Heart left ventricle (tissue), 13 donors: Measurements from ENCODE around the gene RNF38.

Source experiments
- CTCF ChIP-seq, 12 donors: fragments of 200-600 bp; sonication (generic) in 4 of 12; IDR thresholded peaks; one replicate each; pipeline versions ENCODE4 v1.5.0 to v1.8.0; 2018 to 2022; ENCODE audit warnings: antibody characterized with exemption in 12 of 12, mild to moderate bottlenecking in 5 of 12
- POLR2A ChIP-seq, 2 donors: fragments of 450-650 bp; IDR thresholded peaks; one replicate each; pipeline ENCODE4 v1.6.1; 2017; ENCODE audit warnings: antibody characterized with exemption in 2 of 2, mild to moderate bottlenecking in 2 of 2, moderate library complexity in 2 of 2
- donor health status: ischemic (EF 13 %, LVEDD 7.1; RV severe dilation, severe dysfunction).
- donor health status: DM: no; HTN: yes; CAD: no.
- donor health status: DM: no; HTN: no; CAD: no.
- donor health status: ischemic (EF 25% LVEDD 6.9; RV normal size, moderate dysfunction).
- donor health status: ischemic (EF 25% LVEDD 5.7; RV mildly dilated, moderate dysfunction).
- donor health status: ischemic (EF 35%, LVEDD 5.7; RV mildly dilated, moderate dysfunction).
- donor health status: nonischemic (EF 11% LVEDD 7.7; RV severe dilation, severe dysfunction).
- donor health status: DM: yes; HTN: yes; CAD: no.
- donor health status: PGD.
- donor health status: ischemic (EF 29% LVEDD 5.4; RV normal size, mild dysfunction).
- donor health status: nonischemic (EF 23%, LVEDD 6.1; RV moderate dilation, normal function).

DNA sequence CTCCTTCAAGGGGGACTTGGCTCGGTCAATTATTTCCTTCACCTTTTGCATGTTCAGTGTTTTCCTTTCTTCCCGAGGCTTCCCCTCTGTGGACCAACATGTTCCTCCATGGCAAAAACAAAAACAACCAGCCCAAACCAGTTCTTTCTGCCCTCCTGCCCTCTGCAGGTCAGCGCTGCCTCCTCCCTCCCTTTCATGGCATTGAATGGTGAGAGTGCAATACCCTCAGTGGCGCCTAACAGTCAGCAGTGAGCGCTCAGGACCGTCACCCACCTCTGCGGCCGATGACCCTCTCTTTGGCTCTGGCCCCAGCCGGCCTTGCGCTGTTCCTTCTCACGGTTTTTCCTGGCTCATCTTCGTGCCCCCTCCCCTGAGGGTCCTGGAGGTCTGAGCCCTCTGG, 107.4 kb downstream of the RNF38 start:
- TF ChIP-seq CTCF (IDR thresholded peaks at IDR 0.05) (no peak), POLR2A (IDR thresholded peaks at IDR 0.05) (no peak)
